Thyroid gland (tissue), 4 donors: ENCODE results near the gene CELF4. TPM values are rescaled to one million over a fixed set of nuclear protein-coding genes. Genes with fewer than 3 reads are reported as not detected.

Experiments
- DNase-seq, 2 donors: peaks; one replicate each; pipeline ENCODE4 v3.0.0-alpha.2; 2019
- H3K27ac ChIP-seq, 3 donors: fragments of 200-600 bp; sonication (generic); 1 replicate in 2 of 3; 2 replicates in 1 of 3; pipeline ENCODE4 v1.5.1; 2016 to 2019; ENCODE audit warnings: mild to moderate bottlenecking in 1 of 3, moderate library complexity in 1 of 3
- H3K27me3 ChIP-seq: fragments of 200-600 bp; sonication (generic); one replicate; pipeline ENCODE4 v1.5.1; 2019
- H3K36me3 ChIP-seq, 2 donors: fragments of 200-600 bp; sonication (generic); one replicate each; pipeline ENCODE4 v1.5.1; 2016 to 2019
- H3K4me1 ChIP-seq, 2 donors: fragments of 200-600 bp; sonication (generic); one replicate each; pipeline ENCODE4 v1.5.1; 2017 to 2019
- H3K4me3 ChIP-seq, 3 donors: fragments of 200-600 bp; sonication (generic); replicated peaks in 1 of 3; 1 replicate in 2 of 3; 2 replicates in 1 of 3; pipeline ENCODE4 v1.5.1; 2016; ENCODE audit warnings: mild to moderate bottlenecking in 1 of 3
- H3K9me3 ChIP-seq: fragments of 200-600 bp; sonication (generic); one replicate; pipeline ENCODE4 v1.5.1; 2017
- CTCF ChIP-seq, 6 experiments: fragments of 200-600 bp in 3 of 6; fragments of 450-650 bp in 3 of 6; sonication (generic) in 3 of 6; IDR thresholded peaks; one replicate each; pipeline ENCODE4 v1.5.1; 2016 to 2019; ENCODE audit warnings: antibody characterized with exemption in 6 of 6, mild to moderate bottlenecking in 2 of 6, inconsistent platforms in 1 of 6, moderate library complexity in 1 of 6
- POLR2A ChIP-seq, 2 donors: fragments of 450-650 bp; IDR thresholded peaks; one replicate each; pipeline ENCODE4 v1.6.1; 2017; ENCODE audit warnings: antibody characterized with exemption in 2 of 2, mild to moderate bottlenecking in 2 of 2, moderate library complexity in 1 of 2
- WGBS, 2 donors: methylation state at CpG; one replicate each; pipeline ENCODE4 v1.1.5; 2017; 5-methylcytosine and 5-hydroxymethylcytosine counted together
- intact Hi-C: fragments of 100-400 bp; cut with DNase I; formaldehyde crosslinking; loops from one replicate; pipeline ENCODE4 v1.15.1; 2023
- total RNA-seq, 4 donors: library from RNA; depleted of rRNA; stranded (reverse); fragments of >200 nt; gene quantifications; one replicate each; pipeline ENCODE4 v1.2.3, GENCODE V29; 2016

Gene CELF4
- total RNA-seq, 4 donors from 2014 or later = 4.3 TPM; not detected in 3

GRCh38 chr18:37383036-37383785 is 182.4 kb downstream of the CELF4 start:
- Histone ChIP-seq H3K36me3 (no peaks in the 10 kb centered on the region), H3K27me3 (no peaks in the 10 kb centered on the region), H3K4me1 (no peaks in the 10 kb centered on the region), H3K27ac (no peak overlapping the region), H3K9me3 (no peaks in the 10 kb centered on the region), H3K4me3 (no peak overlapping the region)
- no peak for DNase-seq
- 70 to 78% methylated on average over 8 of the region's 8 CpGs for WGBS, 2 donors
- TF ChIP-seq CTCF (IDR thresholded peaks at IDR 0.05) (no peak), POLR2A (IDR thresholded peaks at IDR 0.05) (no peak)
- intact Hi-C loops = no loop called here

- Histone ChIP-seq H3K4me3 (no peak overlapping the region), H3K9me3 (no peaks in the 10 kb centered on the region), H3K36me3 (no peaks in the 10 kb centered on the region), H3K4me1 (no peaks in the 10 kb centered on the region), H3K27ac (no peak overlapping the region), H3K27me3 (no peaks in the 10 kb centered on the region)
- intact Hi-C loops = no loop called here
- TF ChIP-seq POLR2A (IDR thresholded peaks at IDR 0.05) (no peak), CTCF (IDR thresholded peaks at IDR 0.05) (no peak)
- WGBS, 2 donors = 89% methylated on average over 2 of the region's 2 CpGs; no CpG with 5 or more reads in 1 of the 2 donors
- no peak for DNase-seq
Measured at GRCh38 chr18:37381554-37381953, 184.0 kb downstream of the CELF4 start.

- H3K4me1 ChIP-seq = no peaks in the 10 kb centered on the region
- intact Hi-C loops = no loop called here
- no peak for DNase-seq
Measured at GRCh38 chr18:37380546-37381110, 185.0 kb downstream of the CELF4 start.

GRCh38 chr18:37378336-37379010 is 187.1 kb downstream of the CELF4 start:
- intact Hi-C loops = no loop called here
- Histone ChIP-seq H3K27ac (no peak overlapping the region), H3K4me3 (no peak overlapping the region), H3K27me3 (no peaks in the 10 kb centered on the region), H3K9me3 (no peaks in the 10 kb centered on the region), H3K4me1 (no peaks in the 10 kb centered on the region), H3K36me3 (no peaks in the 10 kb centered on the region)
- 71 to 82% methylated on average over 10 to 11 of the region's 11 CpGs for WGBS, 2 donors
- no peak for TF ChIP-seq POLR2A (IDR thresholded peaks at IDR 0.05)
- TF ChIP-seq CTCF (IDR thresholded peaks at IDR 0.05) = no peak
- no peak for DNase-seq

More at GRCh38 chr18:37380546-37381110, 185.0 kb downstream of the CELF4 start:
- no peak overlapping the region for H3K27ac ChIP-seq
- H3K4me3 ChIP-seq = no peak overlapping the region
- no peaks in the 10 kb centered on the region for H3K27me3 ChIP-seq
- H3K9me3 ChIP-seq = no peaks in the 10 kb centered on the region
- TF ChIP-seq CTCF (IDR thresholded peaks at IDR 0.05) (no peak), POLR2A (IDR thresholded peaks at IDR 0.05) (no peak)
- no peaks in the 10 kb centered on the region for H3K36me3 ChIP-seq

GRCh38 chr18:37375181-37375580 is 190.4 kb downstream of the CELF4 start:
- Histone ChIP-seq H3K4me1 (no peaks in the 10 kb centered on the region), H3K27me3 (no peaks in the 10 kb centered on the region), H3K27ac (no peak overlapping the region), H3K4me3 (no peak overlapping the region), H3K9me3 (no peaks in the 10 kb centered on the region), H3K36me3 (no peaks in the 10 kb centered on the region)
- TF ChIP-seq POLR2A (IDR thresholded peaks at IDR 0.05) (no peak), CTCF (IDR thresholded peaks at IDR 0.05) (no peak)
- intact Hi-C loops = no loop called here
- no peak for DNase-seq
- WGBS, 2 donors = 83 to 88% methylated on average over 7 of the region's 7 CpGs
